Pancreas (tissue), 10 donors: Measurements from ENCODE around the gene RGS21. TPM values are rescaled to one million over a fixed set of nuclear protein-coding genes. Genes with fewer than 3 reads are reported as not detected.

Experiments
- ATAC-seq, 4 donors: fragments of 200-7000 bp; cut with Tn5 transposase; one replicate each; pipeline versions ENCODE4 v1.8.0 to v1.9.1; 2020; ENCODE audit warnings: mild to moderate bottlenecking in 4 of 4, moderate library complexity in 4 of 4
- DNase-seq, 6 donors: peaks; one replicate each; pipeline ENCODE4 v3.0.0-alpha.2; 2020
- FAIRE-seq: peaks from 2 replicates; lab custom pipeline; 2012; peaks lifted over from hg19 to GRCh38; lab: Jason Lieb, UNC
- H3K27ac ChIP-seq, 4 donors: fragments of 200-600 bp; sonication (generic); 1 replicate in 3 of 4; 2 replicates in 1 of 4; pipeline versions ENCODE4 v1.5.0 to v1.8.0; 2020
- H3K27me3 ChIP-seq, 4 donors: fragments of 200-600 bp; one replicate each; pipeline ENCODE4 v1.8.0; 2021
- H3K36me3 ChIP-seq, 3 donors: fragments of 200-600 bp; sonication (generic) in 1 of 3; one replicate each; pipeline versions ENCODE4 v1.5.0 to v1.8.0; 2020 to 2021
- H3K4me1 ChIP-seq, 3 donors: fragments of 200-600 bp; one replicate each; pipeline ENCODE4 v1.8.0; 2021
- H3K4me3 ChIP-seq, 4 donors: fragments of 200-600 bp; sonication (generic) in 2 of 4; one replicate each; pipeline versions ENCODE4 v1.5.0 to v1.8.0; 2020 to 2021
- H3K9me3 ChIP-seq, 4 donors: fragments of 200-600 bp; one replicate each; pipeline ENCODE4 v1.8.0; 2021
- WGBS, 2 donors: extraction: QIAGEN DNeasy Blood & Tissue Kit; methylation state at CpG; one replicate each; pipeline ENCODE4 v1.1.7; 2013; 5-methylcytosine and 5-hydroxymethylcytosine counted together
- intact Hi-C, 3 donors: fragments of 100-400 bp; cut with DNase I; formaldehyde crosslinking; loops; one replicate each; pipeline versions ENCODE4 v1.11.1 to v1.14.2; 2022
- polyA plus RNA-seq, 2 donors: library from polyadenylated mRNA; stranded (reverse); fragments of 200-250 nt; gene quantifications; one replicate each; pipeline ENCODE4 v1.2.3, GENCODE V29; 2013
- total RNA-seq, 6 donors: library from RNA; stranded (reverse); fragmentation: NEBNext Ultra II Directional in 4 of 6; extraction: Animal tissue kit (Norgen Biotek cat#: 25700) in 4 of 6; gene quantifications; one replicate each; pipeline versions ENCODE4 v1.2.1 to v1.2.4, GENCODE V29; 2021 to 2023
- TF ChIP-seq, protein P1 (sequence below), 4 donors: fragments of 200-600 bp; sonication (generic) in 3 of 4; IDR thresholded peaks; one replicate each; pipeline versions ENCODE4 v1.5.0 to v1.8.0; 2021; ENCODE audit warnings: antibody characterized with exemption in 4 of 4
- donor health status: healthy with polysubstance abuse.
- donor health status: DM: no; HTN: no; CAD: no; lungs with moderate emphysema.
- donor health status: DM: no; HTN: no; CAD: no.
- donor health status: control.
- donor health status: control.
- donor health status: Bipolar disorder and iron deficiency.
- donor health status: DM: yes; HTN: yes; CAD: no.
- donor health status: DM: no; HTN: no; CAD: no.
- donor health status: DM: no; HTN: no; CAD: no.
- donor health status: DM: yes; HTN: yes; CAD: no.

RGS21 gene
- total and polyA plus RNA-seq, 8 donors, result not detected

DNA sequence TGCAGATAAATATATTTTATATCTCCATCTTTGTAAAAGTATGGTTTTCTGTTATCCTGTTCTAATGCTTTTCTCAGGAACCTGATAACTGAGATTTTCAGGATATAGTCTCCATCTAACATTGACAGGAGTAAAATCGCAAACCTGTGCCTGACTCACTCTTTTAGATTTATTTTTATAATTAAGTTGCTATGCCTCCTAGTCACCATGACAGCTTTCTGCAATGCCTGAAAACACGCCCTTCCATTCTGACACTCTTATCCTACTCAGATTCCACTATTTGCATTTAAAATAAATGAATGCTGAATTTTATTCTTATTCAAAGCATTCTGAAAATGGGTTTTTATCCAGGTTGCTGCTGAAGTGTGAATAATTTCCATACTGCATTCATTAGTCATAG lies 62.8 kb downstream of the RGS21 start:
- Histone ChIP-seq H3K36me3 (no peaks in the 10 kb centered on the region), H3K4me3 (no peak overlapping the region), H3K4me1 (no peaks in the 10 kb centered on the region), H3K27ac (no peak overlapping the region), H3K27me3 (no peaks in the 10 kb centered on the region), H3K9me3 (no peaks in the 10 kb centered on the region)
- ATAC-seq (no peak), DNase-seq (no peak), FAIRE-seq (no peak)
- intact Hi-C loops, result no loop called here
- TF ChIP-seq, protein P1, sequence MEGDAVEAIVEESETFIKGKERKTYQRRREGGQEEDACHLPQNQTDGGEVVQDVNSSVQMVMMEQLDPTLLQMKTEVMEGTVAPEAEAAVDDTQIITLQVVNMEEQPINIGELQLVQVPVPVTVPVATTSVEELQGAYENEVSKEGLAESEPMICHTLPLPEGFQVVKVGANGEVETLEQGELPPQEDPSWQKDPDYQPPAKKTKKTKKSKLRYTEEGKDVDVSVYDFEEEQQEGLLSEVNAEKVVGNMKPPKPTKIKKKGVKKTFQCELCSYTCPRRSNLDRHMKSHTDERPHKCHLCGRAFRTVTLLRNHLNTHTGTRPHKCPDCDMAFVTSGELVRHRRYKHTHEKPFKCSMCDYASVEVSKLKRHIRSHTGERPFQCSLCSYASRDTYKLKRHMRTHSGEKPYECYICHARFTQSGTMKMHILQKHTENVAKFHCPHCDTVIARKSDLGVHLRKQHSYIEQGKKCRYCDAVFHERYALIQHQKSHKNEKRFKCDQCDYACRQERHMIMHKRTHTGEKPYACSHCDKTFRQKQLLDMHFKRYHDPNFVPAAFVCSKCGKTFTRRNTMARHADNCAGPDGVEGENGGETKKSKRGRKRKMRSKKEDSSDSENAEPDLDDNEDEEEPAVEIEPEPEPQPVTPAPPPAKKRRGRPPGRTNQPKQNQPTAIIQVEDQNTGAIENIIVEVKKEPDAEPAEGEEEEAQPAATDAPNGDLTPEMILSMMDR (IDR thresholded peaks at IDR 0.05), result no peak
- WGBS, 2 donors, result 78 to 94% methylated on average over 2 of the region's 2 CpGs

DNA sequence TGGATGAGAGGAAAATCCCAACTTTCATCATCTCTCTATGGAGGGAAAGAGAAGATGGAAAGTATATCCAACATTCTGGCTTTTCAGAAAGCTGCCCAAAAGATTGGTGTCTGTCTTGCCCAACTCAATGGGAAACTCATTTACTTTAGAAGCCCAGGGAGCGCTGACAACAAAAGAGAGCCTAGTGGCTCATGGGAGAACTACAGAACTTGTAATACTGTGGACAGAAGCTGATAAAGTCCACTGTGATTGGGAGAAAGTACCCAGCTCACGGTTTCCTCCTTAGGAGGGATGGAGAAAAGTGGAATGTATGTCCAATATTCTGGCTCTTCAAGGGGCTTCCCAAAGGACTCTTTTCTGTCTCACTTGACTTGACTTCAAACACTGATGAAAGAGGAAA lies 66.0 kb downstream of the RGS21 start:
- no peak overlapping the region for H3K27ac ChIP-seq
- no peaks in the 10 kb centered on the region for H3K27me3 ChIP-seq
- H3K9me3 ChIP-seq, result no peaks in the 10 kb centered on the region
- no peak overlapping the region for H3K4me3 ChIP-seq
- no peaks in the 10 kb centered on the region for H3K4me1 ChIP-seq
- FAIRE-seq (no peak), ATAC-seq (no peak), DNase-seq (no peak)
- intact Hi-C loops, result no loop called here
- H3K36me3 ChIP-seq, result no peaks in the 10 kb centered on the region
- 60 to 76% methylated on average over 2 of the region's 2 CpGs for WGBS, 2 donors
- TF ChIP-seq, protein P1 (IDR thresholded peaks at IDR 0.05), result no peak

- FAIRE-seq (no peak), DNase-seq (no peak), ATAC-seq (no peak)
- Histone ChIP-seq H3K4me1 (no peaks in the 10 kb centered on the region), H3K36me3 (no peaks in the 10 kb centered on the region), H3K27ac (no peak overlapping the region), H3K27me3 (no peaks in the 10 kb centered on the region), H3K4me3 (no peak overlapping the region), H3K9me3 (no peaks in the 10 kb centered on the region)
- TF ChIP-seq, protein P1 (IDR thresholded peaks at IDR 0.05), result no peak
- intact Hi-C loops, result no loop called here
- WGBS, 2 donors, result 86 to 95% methylated on average over 1 of the region's 1 CpG
Measured at GRCh38 chr1:192386051-192386650, 69.4 kb downstream of the RGS21 start.

DNA sequence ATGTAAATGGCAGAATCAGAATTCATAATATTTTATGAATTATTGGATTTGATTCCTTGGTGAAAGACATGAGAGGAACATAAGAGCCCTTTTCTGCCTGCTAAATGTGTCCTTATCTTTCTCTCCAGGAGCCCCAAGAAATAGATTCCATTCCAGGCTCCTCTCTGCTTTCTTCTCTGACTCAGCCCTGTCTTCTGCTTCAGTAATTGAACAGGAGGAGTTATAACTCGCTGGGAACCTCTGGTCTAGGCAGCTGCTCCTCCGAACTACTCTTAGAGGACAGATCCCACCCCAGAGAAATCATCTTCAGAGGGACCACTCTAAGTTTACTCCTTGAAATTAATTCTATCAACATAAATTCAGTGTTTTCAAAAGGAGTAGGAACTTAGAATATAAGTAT lies 78.4 kb downstream of the RGS21 start:
- no peak for ATAC-seq
- intact Hi-C loops, result no loop called here

GRCh38 chr1:192395895-192396294 lies 79.1 kb downstream of the RGS21 start:
- H3K27ac ChIP-seq, result no peak overlapping the region
- intact Hi-C loops, result no loop called here
- H3K9me3 ChIP-seq, result no peaks in the 10 kb centered on the region
- no peak for FAIRE-seq
- H3K4me1 ChIP-seq, result no peaks in the 10 kb centered on the region
- no peak for ATAC-seq
- DNase-seq, result no peak
- no peak overlapping the region for H3K4me3 ChIP-seq
- TF ChIP-seq, protein P1 (IDR thresholded peaks at IDR 0.05), result no peak
- no peaks in the 10 kb centered on the region for H3K27me3 ChIP-seq
- H3K36me3 ChIP-seq, result no peaks in the 10 kb centered on the region
- 64 to 66% methylated on average over 3 of the region's 3 CpGs for WGBS, 2 donors

More for the DNA sequence above, 78.4 kb downstream of the RGS21 start:
- Histone ChIP-seq H3K27me3 (no peaks in the 10 kb centered on the region), H3K4me1 (no peaks in the 10 kb centered on the region), H3K27ac (no peak overlapping the region), H3K4me3 (no peak overlapping the region), H3K9me3 (no peaks in the 10 kb centered on the region), H3K36me3 (no peaks in the 10 kb centered on the region)
- TF ChIP-seq, protein P1 (IDR thresholded peaks at IDR 0.05), result no peak
- no peak for FAIRE-seq
- WGBS, 2 donors, result 68 to 70% methylated on average over 2 of the region's 2 CpGs
- DNase-seq, result no peak
